NCI-H1436 (cell line): ENCODE data around the gene C4orf54.

Experiments
- DNase-seq: peaks from one replicate; lab custom pipeline; 2025; lab: John Stamatoyannopoulos, UW

Gene C4orf54

DNA sequence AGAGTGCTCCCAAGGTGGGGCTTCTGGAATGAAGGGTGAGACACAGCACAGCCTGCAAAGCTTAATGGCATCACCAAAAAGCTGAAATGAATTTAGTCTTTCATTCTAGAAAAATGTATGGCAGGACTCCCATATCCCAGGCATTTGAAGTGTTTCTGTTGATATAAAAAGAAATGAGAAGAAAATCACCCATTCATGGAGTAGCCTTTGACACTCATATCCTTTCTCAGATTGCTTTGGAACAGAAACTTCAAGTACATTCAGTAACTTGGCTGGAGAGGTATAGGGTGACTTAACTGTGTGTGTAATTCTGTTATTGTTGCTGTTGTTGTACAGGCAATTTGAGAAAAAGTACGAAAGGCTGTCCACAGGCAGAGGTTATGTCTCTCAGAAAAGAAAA lies 35.3 kb downstream of the C4orf54 start:
- no peak for DNase-seq

GRCh38 chr4:99617374-99617773 lies 40.3 kb downstream of the C4orf54 start:
- DNase-seq, result no peak

DNA sequence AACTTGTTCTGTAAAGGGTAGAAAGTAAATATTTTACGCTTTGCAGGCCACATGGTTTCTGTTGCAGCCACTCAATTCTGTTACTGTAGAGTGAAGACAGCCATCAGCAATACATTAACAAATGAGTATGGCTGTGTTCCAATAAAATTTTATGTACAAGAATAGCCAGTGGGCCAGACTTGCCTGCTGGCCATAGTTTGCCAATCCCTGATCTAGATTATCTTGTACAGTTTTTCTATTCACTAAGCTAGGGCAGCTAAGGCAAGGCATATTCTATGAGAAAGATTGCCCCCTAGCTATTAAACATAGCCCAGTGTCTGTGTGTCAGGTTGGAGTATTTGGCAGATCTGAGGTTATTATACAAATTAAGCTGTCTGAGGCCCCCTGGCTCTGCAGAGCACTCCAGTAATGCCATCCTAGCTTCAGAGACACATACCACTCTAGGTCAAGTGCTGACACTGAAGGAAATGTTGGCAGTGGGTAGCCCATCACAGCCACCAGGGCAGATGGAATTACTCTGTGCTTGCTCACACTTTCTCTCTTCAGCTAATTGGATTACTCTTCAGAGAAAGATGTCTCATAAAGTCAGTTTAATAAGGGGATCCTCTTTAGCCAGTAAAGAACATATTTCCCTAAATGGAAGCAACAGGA lies 42.3 kb downstream of the C4orf54 start:
- no peak for DNase-seq

DNA sequence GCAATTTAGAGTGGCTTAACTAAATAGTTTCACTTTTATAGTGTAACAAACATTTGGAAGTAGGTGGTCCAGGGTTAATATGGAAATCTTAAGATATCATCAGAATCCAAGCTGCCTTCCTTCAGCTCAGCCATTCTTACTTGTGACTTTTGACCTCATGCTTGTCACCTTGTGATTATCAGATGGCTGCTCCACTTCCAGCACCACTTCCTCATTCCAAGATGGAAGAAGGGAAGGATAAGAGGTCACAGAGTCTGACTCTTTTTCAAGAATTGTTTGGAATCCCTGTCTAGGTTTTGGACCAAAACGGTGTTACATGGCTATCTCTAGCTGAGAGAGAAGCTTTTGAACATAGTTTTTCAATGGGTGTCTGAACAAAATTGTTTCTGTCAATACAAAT lies 43.1 kb downstream of the C4orf54 start:
- DNase-seq, result no peak

- no peak for DNase-seq
Observed at GRCh38 chr4:99612704-99613103, 44.9 kb downstream of the C4orf54 start.

DNA sequence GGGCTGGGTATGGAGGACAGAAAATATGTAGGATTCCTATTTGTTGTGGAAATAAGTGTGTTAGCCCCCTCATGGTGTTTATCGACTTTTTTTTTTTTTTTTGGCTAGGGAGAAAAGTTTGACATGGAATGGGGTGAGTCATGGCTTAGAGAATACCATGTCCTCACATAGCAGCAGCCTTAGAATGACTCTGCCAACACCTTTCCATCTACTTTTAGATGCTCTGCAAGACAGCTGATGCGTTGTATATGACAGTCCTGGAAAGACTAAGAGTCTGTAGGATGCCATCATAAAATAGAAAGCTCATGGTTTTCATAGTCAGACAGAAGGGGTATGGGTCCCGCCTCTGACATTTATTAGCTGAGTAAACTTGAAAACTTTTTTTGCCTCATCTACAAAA lies 45.3 kb downstream of the C4orf54 start:
- DNase-seq, result no peak

DNA sequence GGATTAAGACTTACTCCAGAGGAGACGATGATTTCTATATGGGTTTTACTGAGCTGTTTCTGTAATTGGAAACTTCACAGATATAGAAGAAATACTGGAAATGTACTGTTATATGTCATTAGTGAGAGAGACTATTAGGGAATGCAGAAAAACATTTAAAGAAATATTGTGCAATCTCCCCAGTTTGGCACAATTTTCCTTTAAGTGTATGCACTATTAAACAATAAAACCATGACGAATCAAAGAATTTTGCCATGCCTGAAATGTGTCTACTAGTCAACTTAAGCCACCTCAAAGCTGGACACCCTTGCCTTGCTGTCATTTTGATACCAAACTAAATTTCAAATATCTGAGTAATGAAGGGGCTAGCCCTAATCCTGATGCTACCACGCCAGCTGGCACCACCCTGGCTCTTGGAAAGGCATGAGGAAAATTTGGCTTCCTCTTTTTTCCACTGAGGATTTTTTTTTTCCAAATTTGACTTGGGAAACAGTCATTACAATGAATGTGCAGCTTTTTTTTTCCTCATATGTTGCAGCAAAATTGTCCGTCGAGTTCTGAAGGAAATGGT lies 46.9 kb downstream of the C4orf54 start:
- DNase-seq, result no peak

GRCh38 chr4:99608417-99608816 lies 49.2 kb downstream of the C4orf54 start:
- DNase-seq, result no peak
